Activated CD4-positive, CD25-positive, alpha-beta regulatory T cell treated with anti-CD3 and anti-CD28 coated beads, Interleukin-2, amount 50 U/mL, for 24 hours (primary cell): ENCODE results near the gene L3MBTL4.
"Not testable (repeated sequence)": the region's sequence is repeated elsewhere in the genome, so short reads cannot be mapped to it uniquely, and the experiment has no call there.

ENCODE experiments used
- ATAC-seq, 2 donors: fragments of 150-1000 bp; cut with Tn5 transposase; one replicate each; pipeline ENCODE4 v1.10.0; 2021; ENCODE audit warnings: mild to moderate bottlenecking in 1 of 2, moderate library complexity in 1 of 2

L3MBTL4 gene

GRCh38 chr18:6406075-6406909 lies 8.4 kb downstream of the L3MBTL4 start:
- ATAC-seq: no peak

DNA sequence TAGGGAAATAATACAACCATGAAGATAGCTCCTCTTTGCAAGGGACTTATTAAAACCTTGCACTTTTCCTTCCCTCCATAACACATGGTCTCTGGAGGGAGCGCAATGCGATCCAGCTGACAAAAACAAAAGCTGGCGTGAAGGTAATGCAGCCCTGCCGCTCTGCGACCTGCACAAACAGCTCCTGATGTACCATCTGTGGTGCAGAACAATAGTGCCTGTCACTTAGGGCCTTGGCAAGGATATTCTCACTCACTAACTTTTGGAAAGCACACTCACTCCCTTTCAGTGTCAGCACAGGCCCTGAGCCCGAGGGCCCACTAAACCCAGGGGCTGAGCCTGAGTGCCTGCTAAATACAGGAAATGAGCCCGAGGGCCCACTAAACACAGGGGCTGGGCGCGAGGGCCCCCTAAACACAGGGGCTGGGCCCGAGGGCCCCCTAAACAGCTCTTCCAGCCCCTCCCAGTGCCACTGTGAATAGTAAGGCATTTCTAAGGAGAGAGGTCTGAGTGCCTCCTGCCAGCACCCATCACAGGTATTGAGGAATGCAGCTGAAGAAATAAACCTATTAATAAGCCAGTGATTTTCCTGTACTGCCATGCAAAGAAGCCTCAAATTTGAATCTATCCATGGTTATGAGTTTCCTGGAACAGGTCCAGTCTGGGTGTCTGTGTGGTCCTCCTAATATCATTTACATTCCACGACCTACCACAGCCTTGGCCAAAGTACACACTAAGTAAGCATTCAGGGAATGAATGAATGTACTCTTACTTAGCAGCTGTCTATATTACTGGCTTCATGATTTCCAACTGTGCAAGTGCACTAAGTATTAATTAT lies 9.3 kb downstream of the L3MBTL4 start:
- ATAC-seq: no peak

GRCh38 chr18:6404834-6405233 lies 9.9 kb downstream of the L3MBTL4 start:
- no peak for ATAC-seq

DNA sequence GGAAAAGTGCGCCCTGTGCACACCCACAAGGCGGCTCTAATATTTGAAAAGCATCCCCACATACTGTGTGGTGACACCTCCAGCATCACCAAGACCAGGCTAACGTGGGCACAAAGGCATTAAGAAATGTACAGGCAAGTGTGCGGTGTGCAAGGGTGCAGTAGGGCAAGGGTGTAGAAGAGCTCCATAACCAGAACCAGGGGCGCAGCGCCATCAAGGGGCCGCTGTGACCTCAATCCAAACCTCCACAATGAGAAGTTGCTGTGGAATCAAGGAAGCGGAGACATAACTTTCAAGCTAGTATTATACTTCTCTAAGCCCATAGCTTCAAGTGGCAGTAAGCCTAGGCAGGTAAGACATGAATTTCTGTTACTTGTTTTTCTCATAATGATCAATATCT lies 13.0 kb downstream of the L3MBTL4 start:
- ATAC-seq: no peak

DNA sequence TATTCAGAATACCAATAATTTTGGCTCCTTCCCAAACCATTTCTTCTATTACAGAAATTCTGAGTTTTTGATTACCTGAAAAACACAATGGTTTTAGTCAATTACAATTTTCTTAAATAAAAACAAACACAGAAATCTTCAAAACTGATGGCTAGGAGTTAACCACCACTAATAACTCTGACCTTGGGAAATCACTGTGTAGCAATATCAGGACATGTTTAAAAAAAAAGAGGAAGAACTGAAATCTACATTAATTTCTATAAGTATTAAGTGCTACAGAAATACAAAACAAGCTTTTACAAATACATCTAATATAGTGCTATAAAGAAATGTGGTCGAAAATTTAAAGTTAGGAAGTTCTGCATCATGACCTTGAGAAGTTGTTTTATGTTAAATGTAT lies 14.9 kb downstream of the L3MBTL4 start:
- ATAC-seq: no peak

DNA sequence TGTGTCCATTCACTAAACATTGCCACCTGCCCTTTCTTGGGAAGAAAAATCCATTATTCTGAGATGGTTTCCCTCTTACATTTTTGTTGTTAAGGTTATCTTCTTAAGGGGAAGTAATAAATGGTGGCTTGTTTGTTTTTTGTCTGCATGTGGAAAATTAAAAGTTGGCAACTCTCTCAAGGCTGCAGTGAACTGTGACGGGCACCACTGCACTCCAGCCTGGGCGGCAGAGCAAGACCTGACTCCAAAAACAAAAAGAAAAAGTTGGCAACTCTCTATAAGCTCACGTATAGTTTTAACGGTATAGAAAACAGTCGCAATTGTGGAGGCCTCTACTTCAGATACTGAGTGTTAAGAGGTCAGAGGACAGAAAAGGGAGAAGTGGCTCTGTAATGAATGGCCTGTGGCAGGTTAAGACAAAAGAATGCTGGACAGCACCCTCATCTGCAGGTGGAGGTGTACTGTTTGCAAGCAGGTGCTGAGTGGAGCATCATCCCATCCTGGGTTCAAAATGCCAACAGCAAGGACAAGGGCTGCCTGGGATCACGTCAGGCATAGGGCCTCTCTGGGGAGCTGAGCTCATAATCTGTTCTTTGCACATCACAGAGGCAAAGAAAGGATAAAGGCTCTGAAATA lies 16.7 kb downstream of the L3MBTL4 start:
- ATAC-seq: no peak

DNA sequence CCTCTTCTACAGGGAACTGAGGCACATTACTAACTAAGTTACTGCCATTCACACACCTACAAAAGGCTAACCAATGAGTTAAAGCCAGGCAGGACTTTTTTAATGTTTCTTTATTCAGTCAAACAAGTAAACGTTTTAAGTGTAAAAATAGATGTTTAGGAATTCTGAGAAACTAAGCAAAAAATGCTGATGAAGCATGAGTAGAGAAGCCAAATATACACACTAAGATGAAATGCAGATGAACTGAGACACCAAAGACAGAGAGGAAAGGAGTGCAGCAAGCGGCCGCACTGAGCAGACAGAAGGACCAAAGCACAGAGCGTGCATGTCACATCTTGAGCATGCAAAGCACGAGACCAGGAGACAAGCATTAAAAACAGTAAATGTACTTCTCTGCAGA lies 17.9 kb downstream of the L3MBTL4 start:
- no peak for ATAC-seq

DNA sequence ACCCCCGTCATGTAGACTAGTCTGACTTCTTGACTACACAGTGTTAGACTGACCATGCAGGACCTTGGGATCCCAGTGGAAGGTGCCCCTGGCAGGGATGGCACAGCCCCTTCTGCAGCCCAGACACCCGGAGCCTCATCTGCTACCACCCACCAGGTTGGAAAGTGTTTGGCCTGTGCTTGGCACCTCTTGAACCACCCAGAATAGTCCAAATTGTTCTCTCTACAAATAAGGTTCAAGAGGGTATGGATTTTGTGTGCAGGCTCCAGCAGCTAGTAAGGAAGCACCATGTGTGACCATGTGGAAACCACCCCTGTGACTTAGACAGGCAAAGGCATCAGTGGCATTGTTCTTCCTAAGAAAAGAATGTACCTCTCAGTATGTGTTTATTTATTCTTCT lies 18.4 kb downstream of the L3MBTL4 start:
- ATAC-seq: no peak

GRCh38 chr18:6389005-6389404 lies 25.7 kb downstream of the L3MBTL4 start:
- ATAC-seq: no peak

- no peak for ATAC-seq
These were observed 31.7 kb downstream of the L3MBTL4 start for GRCh38 chr18:6382963-6383362.

GRCh38 chr18:6377473-6377872 lies 37.2 kb downstream of the L3MBTL4 start:
- ATAC-seq: not testable (repeated sequence)

DNA sequence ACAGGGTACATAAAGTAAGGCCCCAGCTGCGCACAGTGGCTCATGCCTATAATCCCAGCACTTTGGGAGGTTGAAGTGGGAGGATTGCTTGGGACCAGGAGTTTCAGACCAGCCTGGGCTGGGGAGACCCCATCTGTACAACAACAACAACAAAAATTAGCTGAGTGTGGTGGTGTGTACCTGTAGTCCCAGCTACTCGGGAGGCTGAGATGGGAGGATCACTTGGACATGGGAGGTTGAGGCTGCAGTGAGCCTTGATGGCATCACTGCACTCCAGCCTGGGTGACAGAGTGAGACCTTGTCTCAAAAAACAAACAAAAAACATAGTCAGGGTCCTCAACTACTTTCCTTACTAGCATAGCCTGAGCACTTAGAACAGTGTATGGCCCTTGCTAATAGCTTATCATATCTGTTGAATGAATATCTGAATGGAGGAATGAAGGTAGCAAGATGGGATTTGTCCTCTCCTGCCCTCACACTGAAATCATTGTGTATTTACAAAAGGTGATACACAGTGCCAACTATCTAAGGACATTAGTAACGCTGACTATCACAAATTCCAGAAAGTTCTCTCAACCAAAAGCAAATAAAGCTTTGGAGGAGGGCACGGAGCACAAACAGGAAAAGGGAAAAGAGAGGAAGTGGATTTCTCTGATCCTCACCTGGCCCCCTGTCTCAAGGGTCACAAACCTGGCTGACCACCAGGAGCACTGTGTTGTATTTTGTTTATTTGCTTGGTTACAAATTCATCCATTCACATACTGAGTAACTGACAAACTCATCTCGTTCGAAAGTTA lies 38.1 kb downstream of the L3MBTL4 start:
- no peak for ATAC-seq

- no peak for ATAC-seq
These were observed 39.7 kb downstream of the L3MBTL4 start for GRCh38 chr18:6374935-6375529.

DNA sequence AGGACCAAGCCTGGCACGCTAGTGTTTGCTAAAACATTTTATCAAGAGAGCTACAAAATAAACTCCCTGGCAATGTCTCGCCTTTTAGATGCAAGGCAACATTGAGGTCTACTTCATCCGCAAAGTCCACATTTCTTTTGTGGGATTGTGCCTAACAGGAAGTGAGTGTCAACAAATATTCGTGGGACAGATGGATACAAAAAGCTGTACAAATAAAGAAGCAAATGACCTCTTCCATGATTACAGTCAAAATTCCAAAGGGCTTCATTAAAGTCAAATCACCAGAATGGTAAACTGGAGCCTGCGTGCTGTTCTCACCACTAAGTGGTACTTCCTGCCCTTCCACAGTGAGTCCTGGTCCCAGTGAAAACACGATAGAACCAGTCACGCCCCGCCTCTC lies 40.4 kb downstream of the L3MBTL4 start:
- ATAC-seq: no peak

- no peak for ATAC-seq
These were observed 41.5 kb downstream of the L3MBTL4 start for GRCh38 chr18:6373187-6373586.

- no peak for ATAC-seq
These were observed 43.6 kb downstream of the L3MBTL4 start for GRCh38 chr18:6370886-6371635.

- ATAC-seq: no peak
These were observed 44.3 kb downstream of the L3MBTL4 start for GRCh38 chr18:6370410-6370809.

DNA sequence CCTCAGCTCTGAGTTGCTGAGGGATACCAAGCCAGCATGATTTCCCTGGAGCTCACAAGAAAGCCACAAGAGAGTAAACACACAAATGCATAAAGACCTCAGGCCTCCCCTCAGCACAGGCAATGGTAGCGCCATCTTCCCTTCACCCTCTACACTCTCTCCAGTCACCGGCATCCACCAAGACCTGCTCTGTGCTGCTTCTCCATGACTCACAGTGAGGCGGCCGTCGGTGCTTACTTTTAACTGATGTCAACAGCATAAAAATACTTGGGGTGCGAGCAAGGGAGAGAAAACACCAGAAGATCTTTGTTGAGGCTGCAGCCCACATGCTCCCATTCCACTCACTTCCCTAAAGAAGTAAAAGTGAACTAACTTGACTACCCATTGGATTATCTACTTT lies 46.7 kb downstream of the L3MBTL4 start:
- ATAC-seq: no peak

- no peak for ATAC-seq
These were observed 47.5 kb downstream of the L3MBTL4 start for GRCh38 chr18:6367208-6367607.

- ATAC-seq: no peak
These were observed 47.9 kb downstream of the L3MBTL4 start for GRCh38 chr18:6366776-6367175.

GRCh38 chr18:6365385-6365784 lies 49.3 kb downstream of the L3MBTL4 start:
- no peak for ATAC-seq
